ENCODE results near the gene DPF3.

GRCh38 chr14:72722201-72722785 is 171.6 kb downstream of the DPF3 start:
- TF ChIP-seq, protein P1, sequence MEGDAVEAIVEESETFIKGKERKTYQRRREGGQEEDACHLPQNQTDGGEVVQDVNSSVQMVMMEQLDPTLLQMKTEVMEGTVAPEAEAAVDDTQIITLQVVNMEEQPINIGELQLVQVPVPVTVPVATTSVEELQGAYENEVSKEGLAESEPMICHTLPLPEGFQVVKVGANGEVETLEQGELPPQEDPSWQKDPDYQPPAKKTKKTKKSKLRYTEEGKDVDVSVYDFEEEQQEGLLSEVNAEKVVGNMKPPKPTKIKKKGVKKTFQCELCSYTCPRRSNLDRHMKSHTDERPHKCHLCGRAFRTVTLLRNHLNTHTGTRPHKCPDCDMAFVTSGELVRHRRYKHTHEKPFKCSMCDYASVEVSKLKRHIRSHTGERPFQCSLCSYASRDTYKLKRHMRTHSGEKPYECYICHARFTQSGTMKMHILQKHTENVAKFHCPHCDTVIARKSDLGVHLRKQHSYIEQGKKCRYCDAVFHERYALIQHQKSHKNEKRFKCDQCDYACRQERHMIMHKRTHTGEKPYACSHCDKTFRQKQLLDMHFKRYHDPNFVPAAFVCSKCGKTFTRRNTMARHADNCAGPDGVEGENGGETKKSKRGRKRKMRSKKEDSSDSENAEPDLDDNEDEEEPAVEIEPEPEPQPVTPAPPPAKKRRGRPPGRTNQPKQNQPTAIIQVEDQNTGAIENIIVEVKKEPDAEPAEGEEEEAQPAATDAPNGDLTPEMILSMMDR (IDR thresholded peaks at IDR 0.05): no peak
- TF ChIP-seq POLR2AphosphoS5 (IDR thresholded peaks at IDR 0.05; ENCODE audit: low read depth, low read length): no peak
